ENCODE data around the gene SETBP1.

GRCh38 chr18:44637210-44638033 lies 43.3 kb upstream of the SETBP1 start:
- no peak for TF ChIP-seq EP300 (IDR thresholded peaks at IDR 0.05)
- TF ChIP-seq CTCF (IDR thresholded peaks at IDR 0.05) = no peak

All from stomach (tissue), 4 donors.